Skeletal muscle satellite cell (primary cell): Measurements from ENCODE around the gene SLC1A5.
A peak's percentile ranks its signal among the peaks of the same experiment; 100 is the strongest.

ENCODE experiments used
- H3K27me3 ChIP-seq: 2 replicates; pipeline ENCODE4 v1.7.0; 2013; ENCODE audit warnings: low read length; ENCODE audit not compliant: control insufficient read depth, insufficient read depth
- H3K36me3 ChIP-seq: 2 replicates; pipeline ENCODE4 v1.7.0; 2013; ENCODE audit warnings: mild to moderate bottlenecking, control low read depth, low read length; ENCODE audit not compliant: insufficient read depth
- H3K4me1 ChIP-seq: 2 replicates; pipeline ENCODE4 v1.7.0; 2013; ENCODE audit warnings: low read length; ENCODE audit not compliant: control insufficient read depth, insufficient read depth
- H3K4me2 ChIP-seq: 2 replicates; pipeline ENCODE4 v1.7.0; 2013; ENCODE audit warnings: mild to moderate bottlenecking, low read length
- H3K4me3 ChIP-seq: 2 replicates; pipeline ENCODE4 v1.7.0; 2013; ENCODE audit warnings: low read length
- H3K9ac ChIP-seq: 2 replicates; pipeline ENCODE4 v1.7.0; 2013; ENCODE audit warnings: mild to moderate bottlenecking, low read depth, low read length, moderate library complexity
- H3K9me3 ChIP-seq: replicated peaks from 2 replicates; pipeline ENCODE4 v1.7.0; 2013; ENCODE audit warnings: mild to moderate bottlenecking, control low read depth, low read length

Gene SLC1A5

DNA sequence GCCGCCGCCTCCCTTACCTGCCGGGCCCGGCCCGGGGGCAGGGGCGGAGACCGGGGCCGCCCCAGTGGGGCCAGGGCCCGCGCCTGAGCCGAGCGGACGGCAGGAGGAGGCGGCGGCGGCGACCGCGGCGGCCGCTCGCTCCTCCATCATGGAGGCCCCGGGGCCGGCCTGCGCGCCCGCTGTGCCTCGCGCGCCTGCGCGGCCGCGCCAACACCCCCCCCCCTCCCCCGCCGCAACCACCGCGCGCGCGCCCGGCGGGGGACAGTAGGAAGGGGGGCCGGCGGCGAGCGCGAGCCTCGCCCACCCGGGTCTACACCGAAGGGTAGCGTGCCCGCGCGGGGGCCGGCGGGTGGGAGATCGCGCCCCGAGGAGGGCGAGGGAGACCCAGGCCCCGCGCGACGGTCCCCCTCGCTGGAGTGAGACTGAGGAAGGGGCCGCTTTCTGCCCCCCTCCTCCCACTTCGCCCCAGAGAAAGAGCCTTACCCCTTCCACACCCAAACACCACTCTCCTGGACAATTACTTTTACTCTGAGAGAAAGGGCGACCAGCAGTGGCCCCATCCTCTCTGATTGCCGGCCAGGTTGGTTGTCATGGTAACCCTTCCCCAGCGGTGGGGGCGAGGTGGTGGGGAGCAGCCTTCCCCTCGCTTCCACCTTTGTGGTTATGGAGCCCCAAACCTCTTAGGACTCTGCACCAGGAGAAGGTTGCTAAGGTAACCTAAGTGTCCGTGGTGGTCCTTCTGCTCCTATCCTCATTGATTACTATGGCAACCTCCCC lies 41.9 kb downstream of the SLC1A5 start, which contains the start of gene STRN4:
STRN4 (minus strand) TSS at position 170 of the 777 bp plus-strand sequence; CDS start at position 150, 20 bp downstream.
- Histone ChIP-seq H3K4me3 (peak within 1 kb of the TSS; percentile 98), H3K9ac (peak within 1 kb of the TSS; percentile 99)

GRCh38 chr19:46745521-46746280 lies 42.7 kb downstream of the SLC1A5 start, which contains the start of gene FKRP:
Gene FKRP, plus strand, starts transcription at chr19:46746057. Its CDS starts 9,394 bp downstream, at chr19:46755451.
- peaks cover 13% of the 10 kb centered on the region for H3K36me3 ChIP-seq
- peak within 1 kb of the TSS; percentile 91 for H3K4me2 ChIP-seq
- peak within 1 kb of the TSS; percentile 99 for H3K9ac ChIP-seq
- H3K9me3 ChIP-seq, result no peaks in the 10 kb centered on the region
- no peaks in the 10 kb centered on the region for H3K27me3 ChIP-seq
- H3K4me3 ChIP-seq, result peak within 1 kb of the TSS; percentile 98
- H3K4me1 ChIP-seq, result peaks cover 17% of the 10 kb centered on the region

More for the DNA sequence above, 41.9 kb downstream of the SLC1A5 start, which contains the start of gene STRN4:
- Histone ChIP-seq H3K27me3 (no peaks in the 10 kb centered on the region), H3K4me1 (peaks cover 17% of the 10 kb centered on the region), H3K9me3 (no peaks in the 10 kb centered on the region), H3K36me3 (peaks cover 13% of the 10 kb centered on the region), H3K4me2 (peak within 1 kb of the TSS; percentile 91)

- Histone ChIP-seq H3K4me2 (peak overlapping the region; percentile 91), H3K4me3 (peak overlapping the region; percentile 98), H3K36me3 (peaks cover 13% of the 10 kb centered on the region), H3K9me3 (no peaks in the 10 kb centered on the region), H3K9ac (peak overlapping the region; percentile 99), H3K27me3 (no peaks in the 10 kb centered on the region), H3K4me1 (peaks cover 17% of the 10 kb centered on the region)
Observed at GRCh38 chr19:46745030-46745429, 43.4 kb downstream of the SLC1A5 start.

GRCh38 chr19:46744005-46744691 lies 44.2 kb downstream of the SLC1A5 start:
- H3K4me1 ChIP-seq, result peaks cover 23% of the 10 kb centered on the region
- peaks cover 17% of the 10 kb centered on the region for H3K36me3 ChIP-seq

DNA sequence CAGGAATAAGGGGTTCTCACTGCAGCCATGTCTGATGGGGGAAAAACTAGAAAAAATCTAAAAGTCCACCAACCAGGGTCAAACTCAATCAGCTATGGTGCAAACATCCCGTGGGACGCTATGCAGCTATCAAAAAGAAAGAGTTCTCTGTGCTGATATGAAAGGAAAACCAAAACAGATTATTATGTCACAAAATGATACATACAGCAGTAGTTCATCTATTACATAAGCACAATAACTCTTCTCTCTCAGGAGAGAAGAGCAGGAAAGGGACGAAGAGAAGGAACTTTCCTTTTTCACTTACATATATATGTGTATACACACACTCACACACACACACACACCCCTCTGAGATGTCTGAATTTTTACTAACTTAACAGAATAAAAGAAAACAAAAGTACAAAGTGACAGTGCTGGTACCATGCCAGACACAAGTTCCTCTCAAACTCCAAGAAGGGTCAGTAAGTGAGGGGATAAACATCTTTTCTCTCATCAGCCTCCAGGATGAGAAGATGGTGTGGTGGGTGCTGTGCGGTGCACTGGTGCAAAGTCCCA lies 45.4 kb downstream of the SLC1A5 start:
- Histone ChIP-seq H3K4me3 (no peak overlapping the region), H3K4me1 (peaks cover 28% of the 10 kb centered on the region), H3K27me3 (no peaks in the 10 kb centered on the region), H3K4me2 (no peak overlapping the region), H3K9ac (no peak overlapping the region), H3K9me3 (no peaks in the 10 kb centered on the region), H3K36me3 (peaks cover 22% of the 10 kb centered on the region)

More at GRCh38 chr19:46744005-46744691, 44.2 kb downstream of the SLC1A5 start:
- Histone ChIP-seq H3K27me3 (no peaks in the 10 kb centered on the region), H3K4me3 (peak overlapping the region; percentile 98), H3K4me2 (peak overlapping the region; percentile 91), H3K9ac (no peak overlapping the region), H3K9me3 (no peaks in the 10 kb centered on the region)

DNA sequence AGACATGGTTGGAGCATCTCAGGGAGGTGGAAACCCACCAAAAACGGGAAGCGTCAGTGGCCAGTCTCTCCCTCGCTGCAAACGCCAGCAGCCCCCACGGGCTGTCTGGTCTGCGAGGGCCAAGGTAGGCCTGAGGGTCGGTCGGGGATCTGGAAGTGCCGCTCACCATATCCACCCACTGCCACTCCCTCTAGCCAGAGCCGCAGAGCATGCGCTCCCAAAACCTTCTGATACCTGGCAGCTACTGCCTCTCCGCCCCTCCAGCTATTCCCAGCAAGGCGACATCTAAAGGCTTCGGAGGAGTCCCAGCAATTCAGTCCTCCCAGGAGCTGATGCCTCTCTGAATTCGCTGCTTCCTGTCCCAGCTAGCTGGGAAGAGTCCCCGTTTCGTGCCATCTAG lies 46.9 kb downstream of the SLC1A5 start:
- Histone ChIP-seq H3K4me3 (no peak overlapping the region), H3K4me1 (peaks cover 23% of the 10 kb centered on the region), H3K27me3 (no peaks in the 10 kb centered on the region), H3K36me3 (peaks cover 37% of the 10 kb centered on the region), H3K4me2 (no peak overlapping the region), H3K9me3 (no peaks in the 10 kb centered on the region), H3K9ac (no peak overlapping the region)

- H3K4me2 ChIP-seq, result no peak overlapping the region
- H3K9me3 ChIP-seq, result no peaks in the 10 kb centered on the region
- peaks cover 16% of the 10 kb centered on the region for H3K4me1 ChIP-seq
- H3K9ac ChIP-seq, result no peak overlapping the region
- H3K36me3 ChIP-seq, result peaks cover 39% of the 10 kb centered on the region
- H3K27me3 ChIP-seq, result no peaks in the 10 kb centered on the region
- H3K4me3 ChIP-seq, result no peak overlapping the region
Observed at GRCh38 chr19:46739290-46739771, 49.1 kb downstream of the SLC1A5 start.

GRCh38 chr19:46737761-46738171 lies 50.6 kb downstream of the SLC1A5 start:
- peaks cover 22% of the 10 kb centered on the region for H3K4me1 ChIP-seq
- no peak overlapping the region for H3K9ac ChIP-seq
- H3K4me2 ChIP-seq, result no peak overlapping the region
- no peaks in the 10 kb centered on the region for H3K27me3 ChIP-seq
- no peaks in the 10 kb centered on the region for H3K9me3 ChIP-seq
- peaks cover 54% of the 10 kb centered on the region for H3K36me3 ChIP-seq
- no peak overlapping the region for H3K4me3 ChIP-seq

- Histone ChIP-seq H3K27me3 (no peaks in the 10 kb centered on the region), H3K9ac (no peak overlapping the region), H3K4me1 (peaks cover 26% of the 10 kb centered on the region), H3K9me3 (no peaks in the 10 kb centered on the region), H3K4me2 (no peak overlapping the region), H3K4me3 (no peak overlapping the region), H3K36me3 (peaks cover 57% of the 10 kb centered on the region)
Observed at GRCh38 chr19:46737298-46737654, 51.1 kb downstream of the SLC1A5 start.

DNA sequence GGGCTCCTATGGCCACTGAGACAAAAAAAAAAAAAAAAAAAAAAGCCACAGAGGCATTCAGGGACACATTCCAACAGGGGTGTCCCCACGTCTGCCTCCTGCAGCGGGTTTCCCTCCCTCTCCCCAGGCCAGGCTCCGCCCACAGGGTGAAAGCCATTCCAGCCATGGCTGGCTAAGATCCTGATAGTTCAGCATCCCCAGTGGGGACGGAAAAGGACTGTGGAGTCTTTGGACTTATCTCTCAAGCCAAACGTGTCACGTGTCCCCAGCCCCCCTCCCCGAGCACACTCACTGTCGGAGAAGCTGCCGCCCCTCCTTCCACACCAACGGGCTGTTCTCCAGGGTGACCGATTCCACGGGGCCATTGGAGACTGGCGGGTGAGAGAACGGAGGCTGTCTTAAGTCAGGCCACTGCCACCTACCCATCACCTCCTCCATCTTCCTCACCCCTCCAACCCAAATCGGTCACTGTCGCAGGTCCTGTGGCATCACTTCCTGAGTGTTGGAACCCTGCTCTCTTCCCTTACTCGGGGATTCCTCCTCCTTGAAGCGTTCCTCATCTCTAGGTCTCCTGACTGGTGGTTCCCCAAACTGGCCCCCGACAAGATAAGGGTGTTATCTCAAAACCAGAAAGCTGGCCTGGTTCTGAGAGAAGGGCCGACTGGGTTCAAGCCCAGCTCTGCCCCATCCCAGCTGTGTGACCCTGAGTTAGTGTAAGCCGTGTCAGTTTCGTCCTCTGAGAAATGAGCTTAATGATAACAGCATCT lies 51.7 kb downstream of the SLC1A5 start:
- H3K27me3 ChIP-seq, result no peaks in the 10 kb centered on the region
- no peak overlapping the region for H3K4me2 ChIP-seq
- peaks cover 31% of the 10 kb centered on the region for H3K4me1 ChIP-seq
- no peak overlapping the region for H3K4me3 ChIP-seq
- H3K9me3 ChIP-seq, result no peaks in the 10 kb centered on the region
- H3K9ac ChIP-seq, result no peak overlapping the region
- peaks cover 57% of the 10 kb centered on the region for H3K36me3 ChIP-seq
